Right ventricle myocardium inferior (tissue), 1 donor: ENCODE measurements around the gene FBXO40. TPM values are rescaled to one million over a fixed set of nuclear protein-coding genes. Genes with fewer than 3 reads are reported as not detected.

ENCODE experiments used
- ATAC-seq: fragments of 200-7000 bp; cut with Tn5 transposase; one replicate; pipeline ENCODE4 v1.9.1; 2020; ENCODE audit warnings: mild to moderate bottlenecking, moderate library complexity
- DNase-seq: peaks from one replicate; pipeline ENCODE4 v3.0.0; 2021; ENCODE audit errors: missing footprints
- intact Hi-C: fragments of 100-400 bp; cut with DNase I; formaldehyde crosslinking; loops from one replicate; pipeline ENCODE4 v1.11.0; 2022
- total RNA-seq: library from RNA; stranded (reverse); fragmentation: NEBNext Ultra II Directional; extraction: Animal tissue kit (Norgen Biotek cat#: 25700); gene quantifications from one replicate; pipeline ENCODE4 v1.2.1, GENCODE V29; 2021
- donor health status: DM: no; HTN: yes; CAD: no; lungs with severe emphysema.

FBXO40 gene
- total RNA-seq, 1 donor from 2014 or later = 182 TPM

GRCh38 chr3:121654493-121655385 is 61.6 kb downstream of the FBXO40 start:
- intact Hi-C loops = no loop called here
- ATAC-seq (no peak), DNase-seq (no peak)

- intact Hi-C loops = no loop called here
- no peak for DNase-seq
- ATAC-seq = no peak
Observed at GRCh38 chr3:121658716-121659435, 65.7 kb downstream of the FBXO40 start.

- ATAC-seq (no peak), DNase-seq (no peak)
- intact Hi-C loops = no loop called here
Observed at GRCh38 chr3:121659586-121659985, 66.4 kb downstream of the FBXO40 start.

- intact Hi-C loops = no loop called here
- peak; percentile 54 for ATAC-seq
- peak; percentile 81 for DNase-seq
Observed at GRCh38 chr3:121660356-121661171, 67.4 kb downstream of the FBXO40 start, which contains the start of gene HCLS1. HCLS1 (minus strand) TSS chr3:121660903; CDS start chr3:121658347, 2,556 bp downstream.

- DNase-seq = no peak
- no peak for ATAC-seq
- intact Hi-C loops = no loop called here
Observed at GRCh38 chr3:121661376-121661775, 68.2 kb downstream of the FBXO40 start.

- no peak for ATAC-seq
- intact Hi-C loops = no loop called here
- no peak for DNase-seq
Observed at GRCh38 chr3:121662742-121663141, 69.6 kb downstream of the FBXO40 start.

- intact Hi-C loops = no loop called here
Observed at GRCh38 chr3:121663171-121663847, 70.1 kb downstream of the FBXO40 start.

GRCh38 chr3:121665488-121665887 is 72.3 kb downstream of the FBXO40 start:
- intact Hi-C loops = no loop called here
- no peak for ATAC-seq
- no peak for DNase-seq

More at GRCh38 chr3:121663171-121663847, 70.1 kb downstream of the FBXO40 start:
- DNase-seq (no peak), ATAC-seq (peak; percentile 45)

- intact Hi-C loops = no loop called here
- DNase-seq (no peak), ATAC-seq (no peak)
Observed at GRCh38 chr3:121667333-121667732, 74.2 kb downstream of the FBXO40 start.

- intact Hi-C loops = no loop called here
- DNase-seq (no peak), ATAC-seq (peak; percentile 57)
Observed at GRCh38 chr3:121670676-121671075, 77.5 kb downstream of the FBXO40 start.

- no peak for ATAC-seq
- no peak for DNase-seq
- intact Hi-C loops = no loop called here
Observed at GRCh38 chr3:121677141-121677540, 84.0 kb downstream of the FBXO40 start.

Other genes with a start within 250 kb of the FBXO40 start
- gene POLQ, start 47.4 kb upstream of the FBXO40 start, total RNA-seq = 0.57 TPM
- not detected for gene ARGFX, start 25.4 kb upstream of the FBXO40 start, total RNA-seq
- gene HCLS1, start 67.5 kb downstream of the FBXO40 start, total RNA-seq = 13.9 TPM
- 47.5 TPM for gene GOLGB1, start 156.4 kb downstream of the FBXO40 start, total RNA-seq
- gene IQCB1, start 241.7 kb downstream of the FBXO40 start, total RNA-seq = 6.3 TPM
- 3.3 TPM for gene EAF2, start 241.8 kb downstream of the FBXO40 start, total RNA-seq